GM12872 (cell line): ENCODE results near the gene ITM2B.

Source experiments
- CTCF ChIP-seq: IDR thresholded peaks from 3 replicates; pipeline ENCODE4 v1.5.1; 2011; ENCODE audit warnings: low read depth, mild to moderate bottlenecking, low read length, moderate library complexity; ENCODE audit not compliant: insufficient read depth

The ITM2B gene

DNA sequence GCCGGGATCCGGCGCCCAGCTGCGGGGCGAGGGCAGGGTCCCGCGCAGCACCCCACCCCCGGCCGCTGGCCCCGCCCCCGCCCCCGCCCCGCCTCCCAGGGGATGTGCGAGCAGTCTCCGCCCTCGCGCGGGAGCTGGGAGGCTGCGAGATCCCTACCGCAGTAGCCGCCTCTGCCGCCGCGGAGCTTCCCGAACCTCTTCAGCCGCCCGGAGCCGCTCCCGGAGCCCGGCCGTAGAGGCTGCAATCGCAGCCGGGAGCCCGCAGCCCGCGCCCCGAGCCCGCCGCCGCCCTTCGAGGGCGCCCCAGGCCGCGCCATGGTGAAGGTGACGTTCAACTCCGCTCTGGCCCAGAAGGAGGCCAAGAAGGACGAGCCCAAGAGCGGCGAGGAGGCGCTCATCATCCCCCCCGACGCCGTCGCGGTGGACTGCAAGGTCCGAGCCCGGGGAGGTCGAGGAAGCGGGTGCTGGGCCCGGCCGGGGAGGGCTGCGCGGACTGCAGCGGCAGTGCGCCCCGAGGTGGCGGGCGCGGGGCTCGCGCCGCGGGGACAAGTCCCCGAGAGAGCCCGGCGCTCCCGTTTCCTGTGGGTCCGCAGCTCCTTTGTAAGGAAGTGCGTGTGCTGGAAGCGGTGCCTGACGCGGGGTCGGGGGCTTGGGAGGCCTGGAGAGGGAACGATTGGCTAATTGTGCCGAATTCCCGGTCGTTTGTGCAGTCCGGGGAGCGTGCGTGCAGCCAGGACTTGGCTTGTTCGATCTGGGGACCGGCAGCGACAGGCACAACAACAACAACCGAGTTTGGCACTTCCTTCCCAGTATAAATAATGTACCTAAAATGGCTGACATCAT, at the start of gene ITM2B:
TSS of gene ITM2B (plus strand) at position 161 of the 843 bp plus-strand sequence. CDS start at position 316, 155 bp downstream.
- peak; percentile 59 for TF ChIP-seq CTCF

DNA sequence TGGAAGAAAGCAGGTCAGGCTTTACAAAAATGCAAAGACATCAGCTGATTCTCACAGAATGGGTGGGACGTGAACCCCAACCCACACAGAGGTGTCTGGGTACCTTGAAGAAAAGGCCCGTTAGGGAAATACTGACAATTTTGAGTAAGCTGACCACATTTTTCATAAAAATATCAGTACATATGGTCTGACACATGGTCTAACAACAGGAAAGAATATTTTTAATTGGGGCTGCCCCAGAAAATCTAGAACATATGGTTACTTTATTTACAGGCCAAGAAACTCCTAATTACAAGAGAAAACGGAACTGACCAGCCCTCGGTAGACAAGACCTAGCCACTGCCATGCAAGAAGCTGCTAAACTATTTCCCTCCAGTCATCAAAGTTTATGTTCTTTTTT, 48.7 kb upstream of the ITM2B start:
- no peak for TF ChIP-seq CTCF

- TF ChIP-seq CTCF = no peak
Measured at GRCh38 chr13:48185018-48185417, 48.0 kb upstream of the ITM2B start.

DNA sequence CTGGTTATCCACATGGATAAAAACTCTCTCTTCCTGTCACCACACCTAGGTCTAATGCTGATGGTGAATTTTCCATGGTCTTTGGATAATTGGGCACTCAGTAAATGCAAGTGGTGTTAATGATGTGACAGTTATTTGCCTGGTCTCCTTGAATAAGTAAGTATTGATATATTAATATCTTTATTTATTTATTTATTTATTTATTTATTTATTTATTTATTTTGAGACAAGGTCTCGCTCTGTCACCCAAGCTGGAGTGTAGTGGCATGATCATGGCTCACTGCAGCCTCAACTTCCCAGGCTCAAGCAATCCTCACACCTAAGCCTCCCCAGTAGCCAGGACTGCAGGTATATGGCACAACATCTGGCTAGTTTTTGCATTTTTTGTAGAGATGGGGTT, 46.3 kb upstream of the ITM2B start:
- TF ChIP-seq CTCF = no peak

- TF ChIP-seq CTCF = no peak
Measured at GRCh38 chr13:48188131-48188530, 44.9 kb upstream of the ITM2B start.

DNA sequence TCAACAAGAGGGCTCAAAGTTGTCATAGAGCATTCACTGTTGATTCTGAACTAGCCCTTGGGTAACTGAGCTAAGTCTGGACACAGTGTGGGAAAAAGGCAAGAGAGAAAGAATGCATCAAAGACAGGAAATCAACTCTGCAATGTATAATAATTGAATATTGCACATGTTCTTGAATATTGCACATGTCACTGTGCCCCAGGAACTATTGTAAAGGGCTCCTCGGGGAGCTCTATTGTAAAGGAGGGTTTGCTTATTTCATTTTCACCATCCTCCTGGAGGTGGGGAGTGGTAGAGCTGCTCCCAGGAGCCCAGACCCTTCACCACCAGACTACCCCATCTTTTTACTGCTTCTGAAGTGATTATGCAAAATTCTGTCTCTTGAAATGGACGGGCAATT, 44.4 kb upstream of the ITM2B start:
- no peak for TF ChIP-seq CTCF

DNA sequence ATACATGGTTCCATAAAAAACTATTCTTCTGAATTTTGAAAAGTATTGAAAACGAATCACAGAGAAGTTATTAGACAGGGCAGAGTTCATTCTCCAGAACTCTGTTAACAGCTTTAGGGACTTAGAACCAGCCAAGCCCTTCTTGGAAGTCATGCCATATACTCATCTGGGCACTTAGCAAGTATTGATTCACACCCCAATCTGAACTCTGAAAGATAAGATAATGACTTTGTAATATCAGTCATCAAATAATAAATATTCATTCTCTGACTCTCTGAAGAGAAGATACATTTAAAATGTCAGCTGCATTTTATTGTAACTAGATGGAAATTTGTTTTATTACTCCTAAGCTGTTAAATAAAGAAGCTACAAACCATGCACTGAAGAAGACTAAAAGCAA, 43.8 kb upstream of the ITM2B start:
- TF ChIP-seq CTCF = no peak
